NK-92 (cell line): ENCODE data around the gene RPSA.
"Not testable (repeated sequence)": the region's sequence is repeated elsewhere in the genome, so short reads cannot be mapped to it uniquely, and the experiment has no call there.

Source experiments
- DNase-seq: peaks from one replicate; lab custom pipeline; 2025; ENCODE audit not compliant: unreplicated experiment; lab: John Stamatoyannopoulos, UW

Gene RPSA

GRCh38 chr3:39406368-39407258, at the start of gene RPSA:
TSS of gene RPSA (plus strand) at chr3:39406720. CDS start at chr3:39407654, 934 bp downstream.
- DNase-seq = peak; percentile 75

GRCh38 chr3:39358333-39358732, 48.2 kb upstream of the RPSA start:
- DNase-seq = no peak

- DNase-seq = no peak
These were observed 45.1 kb upstream of the RPSA start for GRCh38 chr3:39361252-39361927.

- DNase-seq = no peak
These were observed 44.3 kb upstream of the RPSA start for GRCh38 chr3:39362192-39362591.

- DNase-seq = no peak
These were observed 43.7 kb upstream of the RPSA start for GRCh38 chr3:39362812-39363211.

- DNase-seq = not testable (repeated sequence)
These were observed 36.1 kb upstream of the RPSA start for GRCh38 chr3:39370450-39370849.

GRCh38 chr3:39372833-39373232, 33.7 kb upstream of the RPSA start:
- DNase-seq = no peak

- DNase-seq = no peak
These were observed 29.4 kb upstream of the RPSA start for GRCh38 chr3:39376959-39377634.

GRCh38 chr3:39378088-39378487, 28.4 kb upstream of the RPSA start:
- no peak for DNase-seq

GRCh38 chr3:39378957-39379777, 27.4 kb upstream of the RPSA start:
- DNase-seq = no peak

- no peak for DNase-seq
These were observed 26.8 kb upstream of the RPSA start for GRCh38 chr3:39379778-39380155.

- no peak for DNase-seq
These were observed 25.1 kb upstream of the RPSA start for GRCh38 chr3:39381432-39381831.

- DNase-seq = no peak
These were observed 23.3 kb upstream of the RPSA start, which contains the start of gene SLC25A38 for GRCh38 chr3:39383045-39383880. TSS of gene SLC25A38 (plus strand) at chr3:39383370. CDS start at chr3:39383725, 355 bp downstream.

GRCh38 chr3:39383881-39384664, 22.4 kb upstream of the RPSA start:
- DNase-seq = no peak

- no peak for DNase-seq
These were observed 21.9 kb upstream of the RPSA start for GRCh38 chr3:39384665-39385000.

GRCh38 chr3:39385456-39386090, 20.9 kb upstream of the RPSA start:
- DNase-seq = no peak

GRCh38 chr3:39386318-39386717, 20.2 kb upstream of the RPSA start:
- no peak for DNase-seq

GRCh38 chr3:39387411-39387975, 19.0 kb upstream of the RPSA start:
- DNase-seq = no peak
